HepG2 (cell line): ENCODE data around the gene EMID1. TPM values are rescaled to one million over a fixed set of nuclear protein-coding genes. Genes with fewer than 3 reads are reported as not detected.

ENCODE experiments used
- ATAC-seq: fragments of 200-7000 bp; cut with Tn5 transposase; 3 replicates; pipeline ENCODE4 v1.9.1; 2020; ENCODE audit warnings: mild to moderate bottlenecking, moderate library complexity
- BruUV-seq: library from RNA; stranded (reverse); fragments of 400-500 nt; replicated peaks from 2 replicates; lab custom pipeline; 2021; lab: Mats Ljungman, UMichigan
- CTCF ChIA-PET: fragments of 300-600 bp; formaldehyde crosslinking; extraction: SDS; loops from one replicate; lab custom pipeline; 2021; ENCODE audit warnings: low total read pairs, inconsistent platforms, low intra/inter-chr PET ratio; lab: Yijun Ruan, JAX
- POLR2A ChIA-PET: fragments of 350-600 bp; sonication (Branson Sonifier 250); formaldehyde crosslinking; loops from one replicate; lab custom pipeline; 2020; ENCODE audit warnings: antibody characterized with exemption, inconsistent platforms; lab: Yijun Ruan, JAX
- DNase-seq: peaks from one replicate; pipeline ENCODE4 v3.0.0-alpha.2; 2015; ENCODE audit warnings: low spot score
- FAIRE-seq: peaks from 3 replicates; lab custom pipeline; 2011; peaks lifted over from hg19 to GRCh38; lab: Jason Lieb, UNC
- H2AFZ ChIP-seq: one replicate; pipeline ENCODE4 v1.6.1; 2011; ENCODE audit warnings: low read length, inconsistent platforms
- H3K27ac ChIP-seq: fragments of 300-600 bp; 3 replicates; pipeline ENCODE4 v1.8.0; 2011; ENCODE audit warnings: mixed run types, mild to moderate bottlenecking, mixed read lengths, low read length, inconsistent platforms; ENCODE audit not compliant: insufficient read depth; ENCODE audit errors: extremely low read length
- H3K27me3 ChIP-seq, 2 experiments: fragments of 200-600 bp in 1 of 2; 2 replicates in 1 of 2; 3 replicates in 1 of 2; pipeline versions ENCODE4 v1.6.0 to v1.8.0; 2011; ENCODE audit warnings: low read length in 2 of 2, mild to moderate bottlenecking in 2 of 2, moderate library complexity in 2 of 2, inconsistent platforms in 1 of 2; ENCODE audit not compliant: insufficient read depth in 2 of 2, control insufficient read depth in 1 of 2
- H3K36me3 ChIP-seq, 2 experiments: fragments of 200-600 bp in 1 of 2; replicated peaks in 1 of 2; 2 replicates in 1 of 2; 3 replicates in 1 of 2; pipeline versions ENCODE4 v1.5.1 to v1.8.0; 2011; ENCODE audit warnings: low read length in 2 of 2, inconsistent platforms in 1 of 2; ENCODE audit not compliant: insufficient read depth in 2 of 2, control insufficient read depth in 1 of 2
- H3K4me1 ChIP-seq: 2 replicates; pipeline ENCODE4 v1.5.1; 2012; ENCODE audit warnings: low read length, inconsistent platforms; ENCODE audit not compliant: insufficient read depth
- H3K4me2 ChIP-seq: 2 replicates; pipeline ENCODE4 v1.6.0; 2011; ENCODE audit warnings: low read depth, low read length, inconsistent platforms
- H3K4me3 ChIP-seq, 3 experiments: fragments of 200-600 bp in 1 of 3; sonication (generic), shearing (Covaris generic) in 1 of 3; replicated peaks in 1 of 3; 2 replicates each; pipeline ENCODE4 v1.5.1; 2011 to 2016; ENCODE audit warnings: low read length in 3 of 3, inconsistent platforms in 2 of 3, low read depth in 2 of 3, mild to moderate bottlenecking in 2 of 3, control low read depth in 1 of 3, mixed read lengths in 1 of 3; ENCODE audit not compliant: insufficient read depth in 1 of 3
- H3K79me2 ChIP-seq: one replicate; pipeline ENCODE4 v1.6.1; 2011; ENCODE audit warnings: low read length, inconsistent platforms; ENCODE audit not compliant: insufficient read depth
- H3K9ac ChIP-seq: 2 replicates; pipeline ENCODE4 v1.6.0; 2011; ENCODE audit warnings: mild to moderate bottlenecking, low read depth, low read length, inconsistent platforms; ENCODE audit not compliant: insufficient read depth
- H3K9me3 ChIP-seq: 2 replicates; pipeline ENCODE4 v1.5.1; 2012; ENCODE audit warnings: mild to moderate bottlenecking, low read length
- H4K20me1 ChIP-seq: 2 replicates; pipeline ENCODE4 v1.6.0; 2011; ENCODE audit warnings: inconsistent platforms, mild to moderate bottlenecking, low read length, moderate library complexity; ENCODE audit not compliant: insufficient read depth
- ASH2L ChIP-seq: fragments of 300-600, 200-600 bp; sonication (generic); IDR thresholded peaks from 2 replicates; pipeline ENCODE4 v1.7.0; 2017; ENCODE audit warnings: low read depth, mild to moderate bottlenecking, moderate library complexity, mixed read lengths, low read length; ENCODE audit not compliant: insufficient read length
- BRD4 ChIP-seq: sonication (generic); formaldehyde crosslinking; IDR thresholded peaks from 2 replicates; pipeline ENCODE4 v1.4.0; 2020; ENCODE audit warnings: missing genetic modification reagents
- NFIB ChIP-seq: sonication (generic); formaldehyde crosslinking; IDR thresholded peaks from 2 replicates; pipeline ENCODE4 v1.9.0; 2021; ENCODE audit warnings: missing genetic modification reagents, mild to moderate bottlenecking, borderline replicate concordance
- POLR2A ChIP-seq, 2 experiments: IDR thresholded peaks; 2 replicates each; pipeline ENCODE4 v1.6.1; 2011; ENCODE audit warnings: low read depth in 2 of 2, low read length in 2 of 2, mild to moderate bottlenecking in 1 of 2, moderate library complexity in 1 of 2; ENCODE audit not compliant: insufficient read depth in 1 of 2
- TBL1XR1 ChIP-seq: fragments of 150-350 bp; IDR thresholded peaks from 2 replicates; pipeline ENCODE4 v1.6.1; 2014; ENCODE audit warnings: borderline replicate concordance, low read length; ENCODE audit not compliant: partially characterized antibody
- TEAD3 ChIP-seq: optimal IDR thresholded peaks from 2 replicates; pipeline ENCODE3; 2016; ENCODE audit warnings: borderline replicate concordance
- ZNF3 ChIP-seq: IDR thresholded peaks from 2 replicates; pipeline ENCODE4 v1.7.0; 2017; ENCODE audit warnings: inconsistent platforms
- ZNF317 ChIP-seq: sonication (generic); formaldehyde crosslinking; IDR thresholded peaks from 2 replicates; pipeline ENCODE4 v1.5.0; 2020; ENCODE audit warnings: mild to moderate bottlenecking, missing genetic modification reagents
- ZNF446 ChIP-seq: sonication (generic); formaldehyde crosslinking; IDR thresholded peaks from 2 replicates; pipeline ENCODE4 v1.5.0; 2020; ENCODE audit warnings: mild to moderate bottlenecking, missing genetic modification reagents
- ZNF629 ChIP-seq: sonication (generic); formaldehyde crosslinking; conservative IDR thresholded peaks from 2 replicates; pipeline ENCODE4 v1.5.0; 2020; ENCODE audit warnings: missing genetic modification reagents
- ZSCAN21 ChIP-seq: sonication (generic); formaldehyde crosslinking; IDR thresholded peaks from 2 replicates; pipeline ENCODE4 v1.8.0; 2022; ENCODE audit warnings: mild to moderate bottlenecking, missing genetic modification reagents, moderate library complexity, borderline replicate concordance
- ZSCAN22 ChIP-seq: sonication (generic); formaldehyde crosslinking; IDR thresholded peaks from 2 replicates; pipeline ENCODE4 v1.4.0; 2020; ENCODE audit warnings: mild to moderate bottlenecking, missing genetic modification reagents
- ZSCAN25 ChIP-seq: sonication (generic); formaldehyde crosslinking; IDR thresholded peaks from 2 replicates; pipeline ENCODE4 v1.8.0; 2022; ENCODE audit warnings: mild to moderate bottlenecking, missing genetic modification reagents
- ZXDC ChIP-seq: sonication (generic); formaldehyde crosslinking; IDR thresholded peaks from 2 replicates; pipeline ENCODE4 v1.5.0; 2020; ENCODE audit warnings: mild to moderate bottlenecking, missing genetic modification reagents
- WGBS: methylation state at CpG from one replicate; pipeline ENCODE4 v1.1.6; 2017; ENCODE audit warnings: low lambda C conversion rate; 5-methylcytosine and 5-hydroxymethylcytosine counted together
- in situ Hi-C: cut with HindIII; loops from 2 replicates; pipeline ENCODE4 v1.10.0; 2017; ENCODE audit warnings: low pct_unique_long_range_greater_than_20kb; ENCODE audit not compliant: extremely low pct_ligation_motif_present
- intact Hi-C: fragments of 100-400 bp; cut with micrococcal nuclease; formaldehyde crosslinking; loops from one replicate; pipeline ENCODE4 v1.10.0; 2022; ENCODE audit not compliant: unreplicated experiment
- polyA plus RNA-seq, 8 experiments: library from polyadenylated mRNA; depleted of rRNA in 3 of 8; stranded (reverse) in 7 of 8; unstranded in 1 of 8; fragments of >200 nt; fragmentation: Illumina TruSeq in 4 of 8; extraction: Trizol in 4 of 8; gene quantifications; 2 replicates each; pipeline versions ENCODE4 v1.2.1 to v1.2.3, GENCODE V29; 2011 to 2016; ENCODE audit warnings: low read depth in 4 of 8, missing spikeins in 1 of 8, mixed read lengths in 1 of 8; ENCODE audit not compliant: insufficient read depth in 1 of 8
- total RNA-seq, 5 experiments: library from RNA; depleted of rRNA; stranded (reverse); fragments of >200 nt; fragmentation: Illumina TruSeq; extraction: Trizol; gene quantifications; 2 replicates each; pipeline ENCODE4 v1.2.3, GENCODE V29; 2016; ENCODE audit warnings: low read depth in 1 of 5

The EMID1 gene
- total and polyA plus RNA-seq, 2 of the 13 experiments (the other 11 are each of a cell fraction or from before 2014, with no cell fraction given), result 0.45 to 0.82 TPM

- ATAC-seq (no peak), FAIRE-seq (no peak), DNase-seq (no peak)
- WGBS, result 44% methylated on average over 13 of the region's 17 CpGs
- Histone ChIP-seq H3K4me2 (no peak overlapping the region), H3K4me3 (no peak overlapping the region), H3K4me1 (peaks cover 27% of the 10 kb centered on the region), H3K27me3 (peaks cover 5 to 34% of the 10 kb centered on the region in 2 experiments), H2AFZ (no peak overlapping the region), H3K9ac (no peak overlapping the region), H3K27ac (no peak overlapping the region), H4K20me1 (no peaks in the 10 kb centered on the region), H3K36me3 (no peaks in the 10 kb centered on the region), H3K79me2 (no peaks in the 10 kb centered on the region), H3K9me3 (no peaks in the 10 kb centered on the region)
- ChIA-PET CTCF (no interaction called here), POLR2A (no interaction called here)
- intact Hi-C loops, result no loop called here
- in situ Hi-C loops, result no loop called here
- TF ChIP-seq ZNF629 (CRISPR knock-in tag) (peak; percentile 86), ZSCAN25 (CRISPR knock-in tag) (peak; percentile 83), ZSCAN21 (CRISPR knock-in tag) (no peak), BRD4 (no peak), ZNF3 (CRISPR knock-in tag) (peak; percentile 82)
- no TSS peak for BruUV-seq
Observed at GRCh38 chr22:29208879-29209623, 3.4 kb downstream of the EMID1 start.

GRCh38 chr22:29209624-29209929 is 3.9 kb downstream of the EMID1 start:
- H4K20me1 ChIP-seq, result no peaks in the 10 kb centered on the region
- no peak overlapping the region for H3K4me3 ChIP-seq
- no peak overlapping the region for H2AFZ ChIP-seq
- ATAC-seq, result no peak
- FAIRE-seq, result no peak
- ChIA-PET POLR2A (no interaction called here), CTCF (no interaction called here)
- TF ChIP-seq ASH2L, result no peak
- no peak for TF ChIP-seq NFIB (CRISPR knock-in tag)
- no peak for TF ChIP-seq ZNF317 (CRISPR knock-in tag)
- TF ChIP-seq ZXDC, result no peak
- no peak for TF ChIP-seq TBL1XR1
- TF ChIP-seq POLR2A (IDR thresholded peaks at IDR 0.05; ENCODE audit: insufficient read depth in 1 of 2, low read depth in 2 of 2, low read length in 2 of 2), result no peak
- no peak for TF ChIP-seq ZNF446 (CRISPR knock-in tag)
- TF ChIP-seq ZSCAN22 (CRISPR knock-in tag), result no peak
- no peak for TF ChIP-seq TEAD3 (CRISPR knock-in tag)
- 74% methylated on average over 3 of the region's 3 CpGs for WGBS
- H3K9ac ChIP-seq, result no peak overlapping the region
- intact Hi-C loops (no loop called here), in situ Hi-C loops (no loop called here)
- no peaks in the 10 kb centered on the region for H3K79me2 ChIP-seq
- H3K27me3 ChIP-seq, result peaks cover 5 to 34% of the 10 kb centered on the region in 2 experiments
- BruUV-seq, result no TSS peak
- H3K27ac ChIP-seq, result no peak overlapping the region
- no peak for DNase-seq
- no peak overlapping the region for H3K4me2 ChIP-seq
- peaks cover 24% of the 10 kb centered on the region for H3K4me1 ChIP-seq
- H3K36me3 ChIP-seq, result no peaks in the 10 kb centered on the region
- no peaks in the 10 kb centered on the region for H3K9me3 ChIP-seq
